Measurements from ENCODE around the gene RPTOR. TPM values are rescaled to one million over a fixed set of nuclear protein-coding genes. Genes with fewer than 3 reads are reported as not detected.

RPTOR gene
- total RNA-seq, 3 donors from 2014 or later: 21.4 to 27.5 (median 23.6) TPM

- Histone ChIP-seq H3K4me1 (no peaks in the 10 kb centered on the region), H3K9me3 (no peaks in the 10 kb centered on the region), H3K36me3 (no peaks in the 10 kb centered on the region), H3K4me3 (no peak overlapping the region), H3K27me3 (no peaks in the 10 kb centered on the region), H3K27ac (no peak overlapping the region)
- no peak for DNase-seq (ENCODE audit: low spot score in 2 of 2)
- intact Hi-C loops (cut with DNase I; ENCODE audit: low total_unique reads): no loop called here
- TF ChIP-seq POLR2AphosphoS5 (IDR thresholded peaks at IDR 0.05) (no peak), POLR2A (IDR thresholded peaks at IDR 0.05) (no peak), CTCF (IDR thresholded peaks at IDR 0.05) (no peak)
These were observed 362.6 kb downstream of the RPTOR start for GRCh38 chr17:80907281-80907680.

- Histone ChIP-seq H3K9me3 (no peaks in the 10 kb centered on the region), H3K27me3 (no peaks in the 10 kb centered on the region), H3K4me1 (no peaks in the 10 kb centered on the region), H3K36me3 (no peaks in the 10 kb centered on the region), H3K4me3 (no peak overlapping the region), H3K27ac (no peak overlapping the region)
- DNase-seq (ENCODE audit: low spot score in 2 of 2): no peak
- TF ChIP-seq POLR2AphosphoS5 (IDR thresholded peaks at IDR 0.05): no peak
- TF ChIP-seq POLR2A (IDR thresholded peaks at IDR 0.05): no peak
- TF ChIP-seq CTCF (IDR thresholded peaks at IDR 0.05): no peak
- intact Hi-C loops (cut with DNase I; ENCODE audit: low total_unique reads): no loop called here
These were observed 363.6 kb downstream of the RPTOR start for GRCh38 chr17:80908211-80908610.

GRCh38 chr17:80908776-80909175 is 364.1 kb downstream of the RPTOR start:
- TF ChIP-seq POLR2A (IDR thresholded peaks at IDR 0.05) (no peak), CTCF (IDR thresholded peaks at IDR 0.05) (no peak), POLR2AphosphoS5 (IDR thresholded peaks at IDR 0.05) (no peak)
- no peaks in the 10 kb centered on the region for H3K4me1 ChIP-seq
- no peak overlapping the region for H3K4me3 ChIP-seq
- no peaks in the 10 kb centered on the region for H3K27me3 ChIP-seq
- intact Hi-C loops (cut with DNase I; ENCODE audit: low total_unique reads): no loop called here
- no peaks in the 10 kb centered on the region for H3K36me3 ChIP-seq
- DNase-seq (ENCODE audit: low spot score in 2 of 2): no peak
- H3K27ac ChIP-seq: no peak overlapping the region
- no peaks in the 10 kb centered on the region for H3K9me3 ChIP-seq

- Histone ChIP-seq H3K27ac (no peak overlapping the region), H3K4me3 (no peak overlapping the region), H3K4me1 (no peaks in the 10 kb centered on the region), H3K9me3 (no peaks in the 10 kb centered on the region), H3K27me3 (no peaks in the 10 kb centered on the region), H3K36me3 (no peaks in the 10 kb centered on the region)
- DNase-seq (ENCODE audit: low spot score in 2 of 2): no peak
- TF ChIP-seq POLR2AphosphoS5 (IDR thresholded peaks at IDR 0.05) (no peak), POLR2A (IDR thresholded peaks at IDR 0.05) (no peak), CTCF (IDR thresholded peaks at IDR 0.05) (no peak)
- intact Hi-C loops (cut with DNase I; ENCODE audit: low total_unique reads): no loop called here
These were observed 365.0 kb downstream of the RPTOR start for GRCh38 chr17:80909635-80910034.

GRCh38 chr17:80910043-80910442 is 365.4 kb downstream of the RPTOR start:
- no peak for DNase-seq (ENCODE audit: low spot score in 2 of 2)
- intact Hi-C loops (cut with DNase I; ENCODE audit: low total_unique reads): no loop called here
- Histone ChIP-seq H3K4me3 (no peak overlapping the region), H3K27ac (no peak overlapping the region), H3K36me3 (no peaks in the 10 kb centered on the region), H3K27me3 (no peaks in the 10 kb centered on the region), H3K9me3 (no peaks in the 10 kb centered on the region), H3K4me1 (no peaks in the 10 kb centered on the region)
- TF ChIP-seq POLR2AphosphoS5 (IDR thresholded peaks at IDR 0.05) (no peak), CTCF (IDR thresholded peaks at IDR 0.05) (no peak), POLR2A (IDR thresholded peaks at IDR 0.05) (no peak)
